GM21786 (cell line): Measurements from ENCODE around the gene TRIM2.

ENCODE experiments used
- ATAC-seq: cut with Tn5 transposase; IDR thresholded peaks from one replicate; pipeline ENCODE4 v1.9.1; 2021; ENCODE audit not compliant: unreplicated experiment

The TRIM2 gene

GRCh38 chr4:153325558-153325957 is 121.3 kb downstream of the TRIM2 start:
- no peak for ATAC-seq

- ATAC-seq: no peak
Measured at GRCh38 chr4:153326513-153326912, 122.3 kb downstream of the TRIM2 start.

GRCh38 chr4:153327247-153327646 is 123.0 kb downstream of the TRIM2 start:
- no peak for ATAC-seq

GRCh38 chr4:153332936-153333335 is 128.7 kb downstream of the TRIM2 start:
- ATAC-seq: no peak

- no peak for ATAC-seq
Measured at GRCh38 chr4:153333874-153334273, 129.6 kb downstream of the TRIM2 start.

- ATAC-seq: no peak
Measured at GRCh38 chr4:153335665-153336064, 131.4 kb downstream of the TRIM2 start.

- no peak for ATAC-seq
Measured at GRCh38 chr4:153337686-153338085, 133.4 kb downstream of the TRIM2 start.

GRCh38 chr4:153341575-153342090 is 137.4 kb downstream of the TRIM2 start:
- no peak for ATAC-seq

- no peak for ATAC-seq
Measured at GRCh38 chr4:153342751-153343552, 138.7 kb downstream of the TRIM2 start.

GRCh38 chr4:153344131-153345011 is 140.1 kb downstream of the TRIM2 start, which contains the start of gene MND1:
Gene MND1, plus strand, starts transcription at chr4:153344688. Its CDS starts 50 bp downstream, at chr4:153344738.
- peak; percentile 77 for ATAC-seq

- peak; percentile 24 for ATAC-seq
Measured at GRCh38 chr4:153345012-153345981, 141.1 kb downstream of the TRIM2 start.

GRCh38 chr4:153346031-153346430 is 141.8 kb downstream of the TRIM2 start:
- no peak for ATAC-seq

- ATAC-seq: no peak
Measured at GRCh38 chr4:153346563-153346962, 142.3 kb downstream of the TRIM2 start.

GRCh38 chr4:153347117-153347516 is 142.9 kb downstream of the TRIM2 start:
- ATAC-seq: no peak

- ATAC-seq: no peak
Measured at GRCh38 chr4:153348006-153348405, 143.8 kb downstream of the TRIM2 start.

- ATAC-seq: no peak
Measured at GRCh38 chr4:153349206-153349805, 145.1 kb downstream of the TRIM2 start.

GRCh38 chr4:153362184-153362583 is 157.9 kb downstream of the TRIM2 start:
- ATAC-seq: no peak

GRCh38 chr4:153364061-153364460 is 159.8 kb downstream of the TRIM2 start:
- ATAC-seq: no peak

- no peak for ATAC-seq
Measured at GRCh38 chr4:153365003-153365402, 160.8 kb downstream of the TRIM2 start.

- ATAC-seq: no peak
Measured at GRCh38 chr4:153366486-153366885, 162.2 kb downstream of the TRIM2 start.
